Activated CD8-positive, alpha-beta memory T cell treated with anti-CD3 and anti-CD28 coated beads, Interleukin-2, amount 50 U/mL, for 24 hours (primary cell): Measurements from ENCODE around the gene GOLT1A.

Experiments used
- DNase-seq: peaks from one replicate; pipeline ENCODE4 v3.0.0-alpha.2; 2020; ENCODE audit errors: extremely low read depth

The GOLT1A gene

DNA sequence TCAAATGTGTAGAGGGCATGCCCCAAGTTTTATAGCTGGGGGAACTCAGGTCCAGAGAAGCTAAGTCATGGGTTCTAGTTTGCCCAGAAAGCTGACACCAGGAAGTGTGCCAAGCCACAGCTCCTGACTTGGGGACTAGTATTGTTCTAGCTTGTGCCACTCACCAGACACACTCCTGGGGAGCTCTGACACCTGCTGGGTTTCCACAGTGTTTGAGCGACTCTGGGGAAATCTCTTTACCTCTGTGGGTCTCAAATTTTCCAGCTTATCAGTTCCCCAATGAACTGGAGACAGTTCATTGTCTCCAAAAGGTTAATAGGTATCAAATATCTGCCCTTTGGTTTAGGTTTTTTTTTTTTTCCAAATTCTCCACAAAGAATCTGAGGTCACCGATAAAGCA is 21.7 kb downstream of the GOLT1A start:
- DNase-seq = no peak

DNA sequence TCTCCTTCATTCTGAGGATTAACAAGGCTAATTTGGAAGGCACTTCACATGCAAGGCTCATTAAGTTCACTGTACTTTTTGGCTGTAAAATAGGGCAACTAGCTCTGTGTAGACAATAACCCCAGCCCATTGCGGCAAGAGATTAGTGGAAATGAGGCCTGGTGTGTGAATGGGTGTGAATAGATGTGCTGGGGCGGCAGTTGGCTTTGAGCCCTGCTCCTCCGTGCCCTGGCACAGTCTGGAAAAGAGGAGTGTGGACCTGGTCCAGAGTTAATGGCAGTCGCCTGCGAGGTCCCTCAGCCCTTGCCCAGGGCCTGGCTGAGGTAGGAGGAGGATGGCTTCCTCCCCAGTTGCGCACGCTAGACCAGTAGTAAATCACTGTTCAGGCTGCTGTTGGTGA is 22.3 kb downstream of the GOLT1A start:
- DNase-seq = no peak

DNA sequence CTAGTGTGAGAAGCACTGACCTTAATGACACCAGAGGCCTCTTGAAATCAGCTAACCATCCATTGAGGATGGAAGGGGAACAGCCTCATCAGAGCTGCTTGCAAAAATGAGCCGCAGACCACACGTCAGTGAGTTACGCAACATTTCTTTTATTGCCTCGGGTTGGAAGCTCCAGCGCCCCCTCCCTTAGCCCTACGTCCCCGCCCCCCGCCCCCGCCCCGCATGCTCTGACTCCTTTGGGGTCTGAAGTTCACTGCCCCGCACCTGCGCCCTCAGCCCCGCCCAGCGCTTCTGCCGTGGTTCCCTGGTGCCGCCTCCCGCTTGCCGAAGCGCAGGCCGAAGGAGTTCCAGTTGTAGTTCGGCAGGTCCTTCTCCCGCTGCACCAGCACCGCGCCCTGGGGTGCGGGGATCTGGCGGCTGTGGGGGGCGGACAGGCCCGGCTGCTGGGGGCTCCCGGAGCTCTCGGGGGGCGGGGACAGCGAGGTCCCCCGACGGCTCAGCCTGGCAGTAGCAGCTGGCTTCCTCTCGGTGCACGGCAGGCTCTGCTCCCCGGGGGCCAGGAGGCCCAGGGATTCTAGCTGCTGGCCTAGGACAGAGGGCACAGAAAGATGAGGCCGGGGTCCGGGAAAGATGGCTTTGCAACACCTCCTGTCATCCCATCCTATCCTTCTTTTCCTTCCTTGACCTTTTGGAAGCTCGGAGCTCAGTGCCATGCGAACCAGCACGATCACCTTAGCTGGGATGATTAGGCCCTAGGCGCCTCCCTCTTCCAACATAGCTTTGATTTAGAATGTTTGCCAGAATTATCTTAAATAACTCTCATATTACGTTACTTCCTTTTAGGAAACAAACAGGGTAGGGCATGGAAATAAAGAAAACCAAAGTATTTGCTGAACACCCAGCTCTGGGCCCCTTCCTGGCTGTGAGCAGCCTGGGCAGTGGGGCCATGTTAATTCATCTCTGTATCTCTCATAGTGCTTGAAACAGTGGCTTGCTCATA is 23.3 kb downstream of the GOLT1A start:
- DNase-seq = no peak

DNA sequence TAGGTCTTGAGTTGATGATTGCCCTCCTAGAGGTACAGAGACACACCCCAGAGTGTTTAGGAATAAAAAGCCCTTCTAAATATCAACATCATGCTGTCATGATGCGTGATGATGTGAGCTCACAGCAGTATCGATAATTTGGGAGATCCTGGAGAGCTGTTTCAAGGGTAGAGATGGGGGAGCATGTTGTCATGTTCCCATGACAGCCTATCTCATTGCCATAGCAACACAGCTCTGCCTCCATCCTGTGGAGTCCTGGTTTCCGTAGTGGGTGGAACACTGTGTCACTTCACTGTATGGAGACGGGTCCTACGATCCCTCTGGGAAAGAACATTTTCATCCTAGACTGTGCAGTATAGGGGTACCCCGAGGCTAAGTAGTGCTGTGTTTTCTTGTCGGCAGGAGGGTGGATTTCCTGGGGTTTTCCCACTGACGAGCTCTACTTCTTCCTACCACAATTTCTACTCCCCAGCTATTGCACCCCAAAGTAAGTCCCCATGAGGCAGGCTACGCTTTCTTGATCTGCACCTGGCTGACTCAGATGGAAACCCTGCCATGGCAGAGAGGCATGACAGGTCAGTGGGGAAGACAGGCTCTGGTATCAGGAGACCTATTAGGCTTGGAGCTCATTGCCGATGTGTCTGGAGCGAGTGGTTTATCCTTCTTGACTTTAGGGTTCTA is 24.7 kb downstream of the GOLT1A start:
- no peak for DNase-seq

DNA sequence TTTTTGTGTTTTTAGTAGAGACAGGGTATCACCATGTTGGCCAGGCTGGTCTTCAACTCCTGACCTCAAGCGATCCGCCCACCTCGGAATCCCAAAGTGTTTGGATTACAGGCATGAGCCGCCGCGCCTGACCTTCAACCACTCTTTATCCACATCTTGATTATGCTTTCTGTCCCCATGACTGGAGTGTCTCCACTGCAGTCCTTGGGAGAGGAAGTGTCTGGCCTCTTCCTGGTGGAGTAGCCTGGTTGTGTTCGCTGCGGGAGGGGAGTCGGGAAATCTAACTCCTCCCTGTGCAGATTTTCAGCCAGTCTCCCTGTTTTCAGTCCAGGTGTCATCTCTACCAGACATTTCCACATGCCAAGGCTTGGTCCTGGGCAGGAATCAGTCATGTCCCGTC is 27.2 kb downstream of the GOLT1A start:
- no peak for DNase-seq

DNA sequence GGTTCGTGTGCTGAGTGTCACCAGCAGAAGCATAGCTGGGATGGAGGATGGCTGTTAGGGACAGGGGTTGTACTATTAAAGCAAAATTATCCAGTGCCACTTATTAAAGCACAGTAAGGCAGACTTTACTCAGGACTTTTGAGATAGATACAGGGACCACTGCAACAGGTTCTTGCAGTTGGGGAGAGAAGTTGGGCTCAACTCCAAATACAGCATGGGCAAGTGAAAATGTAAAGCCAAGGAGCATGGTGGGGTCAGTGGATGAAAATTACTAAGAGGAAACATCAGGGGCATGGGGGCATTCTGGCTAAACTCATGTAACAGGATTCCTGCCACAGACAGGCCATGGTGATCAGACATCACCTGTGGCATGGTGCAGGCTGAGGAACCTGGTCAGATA is 32.7 kb downstream of the GOLT1A start:
- no peak for DNase-seq

DNA sequence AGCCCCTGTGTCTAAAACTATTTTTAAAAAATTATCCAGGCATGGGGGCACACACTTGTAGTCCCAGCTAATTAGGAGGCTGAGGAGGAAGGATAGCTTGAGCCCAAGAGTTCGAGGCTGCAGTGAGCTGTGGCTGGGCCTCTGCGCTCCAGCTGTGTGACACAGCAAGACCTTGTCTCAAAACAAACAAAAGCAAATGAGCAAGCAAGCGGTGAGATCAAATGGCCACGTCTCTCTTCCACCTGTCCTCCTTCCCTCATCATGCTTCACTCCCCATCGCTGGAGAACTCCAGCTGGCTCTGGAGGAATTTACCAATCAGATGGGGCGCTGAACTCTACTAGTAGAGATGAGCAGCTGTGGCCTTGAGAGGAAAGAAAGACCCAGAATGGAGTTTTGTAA is 33.7 kb downstream of the GOLT1A start:
- no peak for DNase-seq

DNA sequence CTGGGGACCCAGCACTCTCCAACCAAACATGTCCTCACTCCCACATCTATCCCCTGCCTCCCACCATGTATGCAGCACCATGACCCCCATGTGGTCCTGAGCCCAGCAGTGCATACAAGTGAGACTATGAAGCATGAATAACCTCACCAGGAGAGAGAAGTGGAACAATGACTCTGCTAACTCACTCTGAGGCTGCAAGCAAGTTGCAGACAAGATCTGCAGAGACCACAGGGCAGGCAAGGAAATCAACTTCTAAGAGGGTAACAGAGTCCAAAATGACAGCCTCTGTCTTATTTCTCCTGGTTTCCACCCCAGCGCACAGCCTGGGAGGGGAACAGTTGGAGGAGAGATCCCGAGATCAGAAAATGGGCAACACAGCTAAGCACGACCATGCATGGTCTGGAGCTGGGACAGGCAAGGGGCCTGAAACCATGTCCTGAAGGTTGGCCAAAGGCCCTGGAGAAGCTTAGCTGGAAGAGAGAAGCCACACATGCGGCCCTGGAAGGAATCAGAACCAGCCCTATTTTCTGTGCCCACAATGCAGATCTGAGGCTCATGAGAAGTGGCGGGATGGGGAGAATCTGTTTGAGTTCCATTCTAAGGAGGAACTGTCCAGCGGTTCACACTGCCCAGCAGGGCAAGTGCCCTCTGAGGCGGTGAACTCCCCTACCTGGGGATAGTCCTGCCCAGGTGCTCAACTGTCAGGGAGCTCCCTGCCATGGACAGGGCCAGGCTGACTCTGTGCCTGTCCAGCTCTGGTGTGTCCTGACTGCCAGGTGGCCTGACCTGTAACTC is 35.1 kb downstream of the GOLT1A start:
- DNase-seq = no peak

DNA sequence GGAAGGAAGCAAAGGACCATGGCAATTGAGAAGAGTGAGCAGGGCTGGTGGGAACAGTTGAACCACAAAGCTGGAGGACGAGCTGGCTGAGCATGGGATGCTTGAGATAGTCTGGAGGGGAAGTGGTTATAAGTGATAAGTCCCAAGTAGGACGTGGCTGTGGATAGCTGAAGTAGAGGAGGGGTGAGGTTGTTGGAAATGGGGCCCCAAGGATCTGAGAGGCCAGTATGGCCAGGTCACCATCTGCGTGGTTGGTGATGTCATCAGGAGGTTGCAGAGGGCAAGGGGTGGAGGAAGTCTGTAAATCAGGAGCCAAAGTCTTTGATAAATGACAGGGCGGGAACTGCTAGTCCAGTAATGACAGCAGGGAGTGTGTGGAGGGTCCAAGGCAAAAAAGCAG is 36.7 kb downstream of the GOLT1A start:
- no peak for DNase-seq

DNA sequence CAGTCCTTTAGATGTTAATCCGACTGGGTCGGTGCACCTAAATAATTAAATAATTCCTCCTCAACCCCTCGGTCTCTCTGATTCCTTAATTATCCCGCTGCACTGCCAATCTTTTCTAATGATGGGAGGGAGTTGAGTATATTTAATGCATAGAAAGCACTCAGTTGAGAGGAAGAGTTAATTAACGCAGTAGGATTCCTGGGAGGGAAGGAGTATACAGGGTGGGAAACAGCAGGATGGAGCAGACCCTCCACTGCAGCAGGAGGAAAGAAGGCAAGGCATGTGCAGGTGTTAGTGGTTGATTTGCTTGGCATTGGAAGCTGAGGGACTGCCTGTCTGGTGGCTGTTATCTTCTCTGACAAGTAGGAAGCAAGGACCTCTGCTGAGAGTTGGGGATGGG is 37.7 kb downstream of the GOLT1A start:
- DNase-seq = no peak

DNA sequence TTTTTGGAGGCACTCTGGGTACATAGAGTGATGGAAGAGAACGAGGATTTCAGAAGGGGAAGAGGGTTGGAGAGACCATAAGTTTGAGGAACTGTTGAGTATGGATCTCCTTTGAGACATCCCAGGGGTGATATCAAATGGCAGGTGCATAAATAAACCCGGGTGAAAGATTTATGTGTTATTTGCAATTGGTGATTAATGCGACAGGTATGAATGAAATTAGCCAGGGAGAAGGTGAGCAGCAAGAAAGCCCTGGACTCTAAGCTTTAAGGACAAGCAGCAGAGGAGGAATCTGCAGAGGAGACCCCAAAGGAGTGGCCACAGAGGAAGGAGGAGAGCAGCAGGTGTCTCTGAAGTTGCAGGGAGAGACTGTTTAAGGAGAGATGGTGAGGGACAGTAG is 38.8 kb downstream of the GOLT1A start:
- DNase-seq = no peak

DNA sequence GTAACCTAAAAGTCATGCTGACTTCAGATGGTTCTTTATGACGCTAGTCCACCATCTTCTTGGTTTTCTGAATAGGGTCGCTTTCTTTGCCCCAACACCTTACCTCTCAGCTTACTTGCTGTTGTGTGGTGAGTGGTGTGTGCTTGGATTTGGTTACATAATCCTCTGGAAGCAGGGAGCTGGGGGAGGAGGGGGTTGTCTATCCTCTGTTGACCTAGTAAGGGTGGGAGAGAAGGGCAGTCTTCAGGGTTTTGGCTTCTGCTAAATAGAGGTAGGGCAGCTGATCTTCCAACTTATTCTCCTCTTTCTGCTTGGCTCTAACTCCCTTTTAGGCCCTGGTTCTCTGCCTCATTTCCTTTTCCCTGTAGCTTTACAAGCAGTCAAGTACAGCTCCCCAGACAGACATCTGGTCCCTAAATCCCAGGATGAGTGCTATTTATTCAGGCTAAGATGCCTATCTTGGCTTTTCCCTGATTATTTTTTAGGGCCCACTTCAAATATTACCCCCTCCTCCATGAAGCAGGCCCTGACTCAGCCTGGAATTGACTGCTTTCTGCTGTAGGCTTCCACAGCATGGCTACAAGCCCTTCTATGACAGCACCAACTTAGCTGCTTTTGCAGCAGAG is 41.3 kb downstream of the GOLT1A start:
- DNase-seq = no peak

DNA sequence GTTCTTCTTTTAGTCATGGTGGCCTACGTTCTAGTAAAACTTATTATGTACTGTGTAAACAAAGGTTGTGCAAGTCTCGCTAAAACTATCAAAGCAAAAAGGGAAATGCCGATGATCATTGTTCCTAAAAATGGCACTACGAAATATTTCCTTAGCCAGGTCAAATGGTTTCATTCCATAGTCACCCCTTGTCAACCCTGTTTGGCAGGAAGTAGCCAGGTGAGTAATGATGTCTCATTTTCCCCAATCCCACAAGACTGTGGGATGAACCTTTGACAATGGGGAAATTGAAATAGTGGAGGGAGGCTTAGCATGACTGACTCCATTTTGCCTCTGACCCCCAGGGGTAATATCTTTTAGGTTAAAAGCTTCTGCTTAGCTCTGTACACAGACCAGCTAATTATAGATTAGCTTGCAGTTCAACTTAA is 42.0 kb downstream of the GOLT1A start:
- DNase-seq = no peak

DNA sequence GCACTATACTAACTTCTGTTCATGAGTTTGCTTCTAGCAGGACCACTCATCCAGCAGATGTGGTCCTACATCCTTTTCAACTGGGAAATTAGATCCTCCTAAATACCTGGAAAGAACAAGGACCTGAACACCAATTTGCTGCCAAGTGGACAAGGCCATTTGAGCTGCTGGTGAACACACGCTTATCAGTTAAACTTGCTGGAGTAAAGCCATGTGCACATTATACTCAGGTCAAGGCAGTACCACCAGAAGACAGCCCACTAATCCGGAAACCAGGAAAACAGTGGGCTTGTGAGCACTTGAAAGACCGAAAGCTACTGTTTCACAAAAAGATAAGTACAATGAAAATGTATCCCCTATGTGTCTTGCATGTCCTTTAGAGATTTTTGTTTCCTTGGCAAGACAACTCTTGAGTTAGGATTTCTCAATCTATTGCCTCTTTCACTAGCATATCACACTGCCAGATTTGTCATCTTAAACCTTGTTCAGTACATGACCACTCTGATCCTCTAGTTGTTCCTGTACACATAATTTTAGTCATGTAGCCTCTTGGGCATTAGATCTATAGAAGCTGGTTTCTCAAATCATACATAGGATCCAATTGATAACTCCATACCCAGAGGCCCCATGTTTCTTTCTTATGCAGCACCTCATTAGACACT is 43.2 kb downstream of the GOLT1A start:
- DNase-seq = no peak

DNA sequence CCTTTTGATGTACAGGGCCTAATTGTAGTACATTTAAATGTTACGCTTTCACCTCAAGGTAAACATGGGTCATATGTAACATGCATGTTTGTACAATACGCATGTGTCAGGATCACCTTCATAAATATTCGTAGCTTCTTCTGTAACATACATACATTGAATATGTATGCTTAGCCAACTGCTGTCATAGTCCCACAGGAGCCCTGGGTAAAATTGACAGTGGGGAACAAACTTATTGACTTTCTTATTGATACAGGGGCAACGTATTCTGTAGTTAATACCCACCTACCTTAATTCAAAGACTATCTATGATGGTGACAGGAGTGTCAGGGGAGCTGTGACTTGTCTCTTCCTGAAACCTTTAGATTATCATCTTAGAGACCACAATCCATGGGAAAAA is 43.9 kb downstream of the GOLT1A start:
- DNase-seq = no peak

DNA sequence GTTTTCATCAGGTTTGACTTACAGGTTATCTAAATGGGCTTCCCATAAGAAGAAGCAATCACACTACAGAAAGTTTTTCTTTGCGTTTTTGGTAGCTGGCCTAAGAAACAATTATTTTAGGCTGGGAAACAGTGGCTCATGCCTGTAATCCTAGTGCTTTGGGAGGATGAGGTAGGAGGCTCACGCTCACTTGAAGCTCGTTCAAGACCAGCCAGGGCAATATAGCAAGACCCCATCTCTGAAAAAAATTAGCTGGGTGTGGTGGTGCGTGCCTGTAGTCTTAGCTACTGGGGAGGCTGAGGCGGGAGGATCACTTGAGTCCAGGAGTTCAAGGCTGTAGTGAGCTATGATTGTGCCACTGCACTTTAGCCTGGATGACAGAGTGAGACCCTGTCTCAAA is 46.1 kb downstream of the GOLT1A start:
- no peak for DNase-seq

DNA sequence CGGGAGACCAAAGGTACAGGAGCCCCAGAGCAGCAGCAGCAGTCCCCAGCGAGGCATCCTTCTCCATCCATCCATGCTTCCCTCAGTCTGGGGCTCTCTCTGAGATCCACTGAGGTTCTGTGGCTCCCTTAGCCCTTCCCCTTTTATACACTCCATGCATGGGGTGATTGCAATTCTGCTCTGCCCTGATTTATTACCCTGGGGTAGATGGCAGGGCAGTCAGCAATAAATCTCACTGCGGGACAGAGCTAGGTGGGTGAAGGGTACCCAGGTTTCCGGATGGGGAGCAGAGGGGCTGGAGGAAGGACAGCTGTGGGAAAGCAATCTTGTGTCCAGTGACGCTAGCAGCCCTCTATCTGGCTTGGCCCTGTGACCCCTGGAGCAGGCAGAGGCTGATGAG is 47.6 kb downstream of the GOLT1A start, which contains the start of gene REN:
Gene REN, minus strand, starts transcription at position 119 of the 400 bp plus-strand sequence. Its CDS starts 44 bp downstream, at position 75.
- no peak for DNase-seq

DNA sequence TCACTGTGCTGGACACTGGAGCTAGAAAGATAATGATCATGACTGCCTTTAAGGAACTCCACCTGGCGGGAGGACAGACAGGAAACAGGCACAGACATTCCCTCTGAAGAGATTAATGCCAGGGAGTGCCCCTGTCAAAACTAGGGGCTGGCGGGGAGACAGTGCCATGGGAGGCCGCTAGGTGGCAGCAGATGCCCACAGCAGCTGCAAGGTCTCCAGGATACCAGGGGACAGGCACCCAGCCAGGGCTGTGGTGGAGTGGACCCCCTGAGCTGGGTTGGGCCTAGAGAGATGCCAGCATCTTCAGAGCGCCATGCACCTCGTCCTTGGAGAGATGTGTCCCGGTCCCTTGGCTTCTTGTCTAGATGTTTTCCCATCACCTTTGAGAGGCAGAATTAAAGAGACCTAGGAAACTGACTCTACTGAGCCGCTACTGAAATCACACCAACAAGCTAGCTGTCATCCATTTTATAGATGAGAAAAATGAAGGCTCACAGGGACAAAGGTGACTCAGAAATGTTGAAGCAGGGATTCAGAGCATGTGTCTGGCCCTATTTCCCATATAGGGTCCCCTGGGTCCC is 51.2 kb downstream of the GOLT1A start:
- DNase-seq = peak; percentile 36

DNA sequence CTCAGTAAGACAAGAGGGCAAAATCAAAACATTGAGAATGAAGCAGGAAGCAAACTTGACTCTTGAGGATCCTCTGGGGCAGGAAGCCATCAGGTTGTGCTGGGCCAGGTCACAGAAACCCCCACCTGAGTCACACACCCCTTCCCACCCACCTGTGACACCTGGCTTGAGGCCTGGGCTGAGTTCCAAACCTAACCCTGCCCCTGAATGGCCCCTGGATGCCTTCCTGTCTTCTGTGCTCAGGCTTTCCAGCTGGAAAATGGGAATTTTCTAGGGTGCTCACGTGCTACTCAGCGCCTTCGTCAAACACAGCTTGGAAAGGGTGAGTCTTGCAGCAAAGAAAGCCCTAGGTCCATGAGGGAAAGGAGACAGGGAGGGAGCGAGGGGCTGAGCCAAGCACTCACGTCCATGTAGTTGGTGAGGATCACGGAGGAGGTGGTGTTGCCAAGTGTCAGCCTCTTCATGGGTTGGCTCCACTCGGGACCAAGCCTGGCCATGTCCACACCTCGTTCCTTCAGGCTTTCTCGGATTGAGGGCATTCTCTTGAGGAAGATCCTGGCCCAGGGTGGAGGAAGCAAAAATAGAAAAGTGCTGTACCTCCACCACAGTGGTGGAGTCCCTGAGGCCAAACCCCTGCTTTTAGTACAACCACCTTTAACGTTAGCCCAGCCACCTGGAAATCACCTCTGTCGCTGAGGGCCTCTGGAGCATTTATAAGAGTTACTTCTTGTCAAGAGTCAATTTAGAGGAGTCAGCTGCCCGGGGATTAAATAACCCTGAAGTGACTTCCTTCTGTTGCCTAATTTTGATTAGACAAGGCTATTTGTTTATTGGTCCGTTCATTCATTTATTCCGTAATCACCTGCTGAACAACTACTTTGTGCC is 51.9 kb downstream of the GOLT1A start:
- no peak for DNase-seq

DNA sequence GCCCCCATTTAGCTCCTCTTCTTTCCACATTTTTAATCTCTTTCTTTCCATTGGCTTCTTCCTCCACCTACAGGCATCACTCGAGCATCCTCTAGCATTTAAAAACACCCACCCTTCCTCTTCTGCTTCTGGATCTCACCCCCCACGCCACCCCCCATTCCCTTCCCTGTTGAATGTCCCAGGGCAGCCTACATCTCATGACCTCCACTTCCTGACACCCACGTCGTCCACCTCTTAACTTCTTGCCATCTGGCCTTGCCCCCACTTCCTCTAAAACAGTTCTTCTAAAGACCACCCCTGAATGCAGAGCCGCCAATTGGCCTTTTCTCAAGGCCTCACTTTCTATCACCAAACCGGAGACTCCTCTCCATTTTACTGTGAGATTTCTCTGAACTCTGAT is 55.8 kb downstream of the GOLT1A start:
- DNase-seq = no peak
